K562 (cell line): ENCODE results near the gene SAE1. TPM values are rescaled to one million over a fixed set of nuclear protein-coding genes. Genes with fewer than 3 reads are reported as not detected.

ENCODE experiments used
- BRF1 ChIP-seq: IDR thresholded peaks from 3 replicates; pipeline ENCODE4 v1.6.1; 2011; ENCODE audit warnings: borderline replicate concordance, mild to moderate bottlenecking; ENCODE audit not compliant: insufficient read length; ENCODE audit errors: extremely low read depth
- CBFA2T3 ChIP-seq: fragments of 450-650 bp; IDR thresholded peaks from 2 replicates; pipeline ENCODE4 v1.6.1; 2017
- CHD2 ChIP-seq: IDR thresholded peaks from 2 replicates; pipeline ENCODE4 v1.6.1; 2011; ENCODE audit warnings: low read depth, low read length
- ESRRB ChIP-seq: fragments of 250-450 bp; sonication (Bioruptor Pico); IDR thresholded peaks from 2 replicates; pipeline ENCODE4 v1.5.0; 2020; ENCODE audit warnings: mild to moderate bottlenecking, moderate library complexity, borderline replicate concordance
- FOXJ2 ChIP-seq: fragments of 200-800 bp; sonication (Bioruptor generic); IDR thresholded peaks from 2 replicates; pipeline ENCODE4 v1.6.1; 2016; ENCODE audit warnings: missing genetic modification characterization, missing compliant biosample characterization
- HCFC1 ChIP-seq: IDR thresholded peaks from 2 replicates; pipeline ENCODE4 v1.6.1; 2012; ENCODE audit warnings: low read depth, low read length, improper control_type of control experiment
- HOXB6 ChIP-seq: fragments of 250-450 bp; sonication (Bioruptor Pico); IDR thresholded peaks from 2 replicates; pipeline ENCODE4 v1.5.1; 2022; ENCODE audit warnings: mild to moderate bottlenecking, borderline replicate concordance
- MCM5 ChIP-seq: fragments of 450-650 bp; IDR thresholded peaks from 2 replicates; pipeline ENCODE4 v1.6.1; 2016; ENCODE audit warnings: low read depth
- MED1 ChIP-seq: sonication (generic); formaldehyde crosslinking; IDR thresholded peaks from 2 replicates; pipeline ENCODE4 v1.8.1; 2023; ENCODE audit warnings: missing genetic modification reagents, borderline replicate concordance
- MYNN ChIP-seq, 2 experiments: sonication (generic); formaldehyde crosslinking in 1 of 2; IDR thresholded peaks; 2 replicates each; pipeline versions ENCODE4 v1.5.0 to v1.6.1; 2016 to 2020; ENCODE audit warnings: antibody characterized with exemption in 1 of 2, missing genetic modification reagents in 1 of 2
- NCOR1 ChIP-seq: fragments of 450-650 bp; IDR thresholded peaks from 2 replicates; pipeline ENCODE4 v1.6.1; 2016; ENCODE audit warnings: mild to moderate bottlenecking, moderate library complexity
- PTRF ChIP-seq: fragments of 450-650 bp; IDR thresholded peaks from 2 replicates; pipeline ENCODE4 v1.6.1; 2016; ENCODE audit warnings: mild to moderate bottlenecking, missing genetic modification characterization, missing compliant biosample characterization
- RCOR1 ChIP-seq, 2 experiments: IDR thresholded peaks; 2 replicates each; pipeline ENCODE4 v1.6.1; 2012; ENCODE audit warnings: low read depth in 2 of 2, low read length in 2 of 2, borderline replicate concordance in 1 of 2, improper control_type of control experiment in 1 of 2
- SP2 ChIP-seq: IDR thresholded peaks from 2 replicates; pipeline ENCODE4 v1.6.1; 2011; ENCODE audit warnings: mild to moderate bottlenecking, low read depth, low read length, moderate library complexity; ENCODE audit not compliant: poor library complexity, severe bottlenecking; ENCODE audit errors: extremely low read depth
- TEAD1 ChIP-seq, 2 experiments: fragments of 450-650 bp in 1 of 2; sonication (generic) in 1 of 2; formaldehyde crosslinking; IDR thresholded peaks; 2 replicates each; pipeline versions ENCODE4 v1.4.0 to v1.8.0; 2020 to 2022; ENCODE audit warnings: mild to moderate bottlenecking in 2 of 2, missing genetic modification reagents in 1 of 2
- ZNF224 ChIP-seq: sonication (generic); formaldehyde crosslinking; IDR thresholded peaks from 2 replicates; pipeline ENCODE4 v1.8.0; 2022; ENCODE audit warnings: mild to moderate bottlenecking, missing genetic modification reagents
- ZNF23 ChIP-seq: fragments of 250-450 bp; sonication (Bioruptor Pico); IDR thresholded peaks from 2 replicates; pipeline ENCODE4 v1.4.0; 2020; ENCODE audit warnings: mild to moderate bottlenecking
- ZNF589 ChIP-seq: fragments of 200-800 bp; sonication (Bioruptor generic); IDR thresholded peaks from 2 replicates; pipeline ENCODE4 v1.6.1; 2016; ENCODE audit warnings: low read depth, missing genetic modification characterization, missing compliant biosample characterization
- polyA plus RNA-seq, 8 experiments: library from polyadenylated mRNA; depleted of rRNA in 4 of 8; stranded (reverse) in 5 of 8; unstranded in 3 of 8; fragments of >200 nt; fragmentation: Nextera tagmentation in 2 of 8; fragmentation: Illumina TruSeq in 1 of 8; extraction: Ambion mirVana in 2 of 8; extraction: Trizol in 1 of 8; gene quantifications; 2 replicates each; pipeline versions ENCODE4 v1.2.1 to v1.2.3, GENCODE V29; 2011 to 2014; ENCODE audit warnings: inconsistent platforms in 1 of 8, missing spikeins in 1 of 8
- total RNA-seq, 7 experiments: library from RNA; depleted of rRNA in 6 of 7; stranded (reverse); fragments of >200 nt in 6 of 7; fragmentation: Illumina TruSeq in 2 of 7; extraction: Trizol in 2 of 7; gene quantifications; 2 replicates each; pipeline versions ENCODE4 v1.2.1 to v1.2.3, GENCODE V29; 2011 to 2021; ENCODE audit warnings: low replicate concordance in 1 of 7
- TF ChIP-seq, protein P1 (sequence below): sonication (generic); formaldehyde crosslinking; IDR thresholded peaks from 2 replicates; pipeline ENCODE4 v1.8.0; 2022; ENCODE audit warnings: mild to moderate bottlenecking, missing genetic modification reagents, borderline replicate concordance
- TF ChIP-seq, protein P2 (sequence below): fragments of 250-450 bp; sonication (Bioruptor Pico); IDR thresholded peaks from 2 replicates; pipeline ENCODE4 v1.5.0; 2021; ENCODE audit warnings: mild to moderate bottlenecking, moderate library complexity
- TF ChIP-seq, protein P3 (sequence below): fragments of 450-650 bp; formaldehyde crosslinking; conservative IDR thresholded peaks from 2 replicates; pipeline ENCODE4 v1.4.0; 2022; ENCODE audit warnings: mild to moderate bottlenecking, missing genetic modification characterization

SAE1 gene
- total and polyA plus RNA-seq, 9 of the 15 experiments (the other 6 are each of a cell fraction or from before 2014, with no cell fraction given) = 82.8 to 299 (median 217) TPM

DNA sequence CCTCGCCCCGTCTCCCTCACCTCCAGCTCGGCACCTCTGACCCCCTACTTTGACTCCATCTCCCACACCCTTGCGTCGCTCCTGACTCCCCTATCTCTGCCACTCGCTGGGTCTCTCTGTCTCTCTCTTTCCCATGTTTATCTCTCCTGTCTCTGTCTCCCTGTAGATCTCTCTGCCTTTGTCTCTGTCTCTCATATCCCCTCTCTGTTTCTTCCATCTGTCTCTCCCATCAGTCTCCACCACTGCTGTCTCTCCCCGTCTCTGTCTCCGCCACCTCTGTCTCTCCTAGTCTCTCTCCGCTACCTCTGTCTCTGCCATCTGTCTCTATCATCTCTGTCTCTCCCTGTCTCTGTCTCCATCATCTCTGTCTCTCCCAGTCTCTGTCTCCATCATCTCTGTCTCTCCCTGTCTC, 112.7 kb downstream of the SAE1 start (continued):
- TF ChIP-seq FOXJ2 (tag) (no peak), CHD2 (no peak), SP2 (no peak), HOXB6 (CRISPR knock-in tag) (no peak), MYNN (IDR thresholded peaks at IDR 0.05) (no peak), MYNN (CRISPR knock-in tag; IDR thresholded peaks at IDR 0.05) (no peak), ESRRB (CRISPR knock-in tag) (no peak), BRF1 (no peak), ZNF224 (CRISPR knock-in tag) (no peak), CBFA2T3 (peak; percentile 19; the same call in 1 of the 2 replicates), MCM5 (no peak), RCOR1 (IDR thresholded peaks at IDR 0.05; ENCODE audit: borderline replicate concordance in 1 of 2, low read depth in 2 of 2, low read length in 2 of 2) (no peak), ZNF589 (CRISPR knock-in tag) (no peak), ZNF23 (CRISPR knock-in tag) (no peak), MED1 (CRISPR knock-in tag) (no peak), TEAD1 (CRISPR knock-in tag; IDR thresholded peaks at IDR 0.05) (peak in 1 of 2 experiments; percentile 34; a peak in 1 of 4 replicates), HCFC1 (no peak), PTRF (tag) (no peak), NCOR1 (peak; percentile 19; the same call in 1 of the 2 replicates)
- TF ChIP-seq, protein P1, sequence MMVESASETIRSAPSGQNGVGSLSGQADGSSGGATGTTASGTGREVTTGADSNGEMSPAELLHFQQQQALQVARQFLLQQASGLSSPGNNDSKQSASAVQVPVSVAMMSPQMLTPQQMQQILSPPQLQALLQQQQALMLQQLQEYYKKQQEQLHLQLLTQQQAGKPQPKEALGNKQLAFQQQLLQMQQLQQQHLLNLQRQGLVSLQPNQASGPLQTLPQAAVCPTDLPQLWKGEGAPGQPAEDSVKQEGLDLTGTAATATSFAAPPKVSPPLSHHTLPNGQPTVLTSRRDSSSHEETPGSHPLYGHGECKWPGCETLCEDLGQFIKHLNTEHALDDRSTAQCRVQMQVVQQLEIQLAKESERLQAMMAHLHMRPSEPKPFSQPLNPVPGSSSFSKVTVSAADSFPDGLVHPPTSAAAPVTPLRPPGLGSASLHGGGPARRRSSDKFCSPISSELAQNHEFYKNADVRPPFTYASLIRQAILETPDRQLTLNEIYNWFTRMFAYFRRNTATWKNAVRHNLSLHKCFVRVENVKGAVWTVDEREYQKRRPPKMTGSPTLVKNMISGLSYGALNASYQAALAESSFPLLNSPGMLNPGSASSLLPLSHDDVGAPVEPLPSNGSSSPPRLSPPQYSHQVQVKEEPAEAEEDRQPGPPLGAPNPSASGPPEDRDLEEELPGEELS (CRISPR knock-in tag) = no peak
- TF ChIP-seq, protein P2, sequence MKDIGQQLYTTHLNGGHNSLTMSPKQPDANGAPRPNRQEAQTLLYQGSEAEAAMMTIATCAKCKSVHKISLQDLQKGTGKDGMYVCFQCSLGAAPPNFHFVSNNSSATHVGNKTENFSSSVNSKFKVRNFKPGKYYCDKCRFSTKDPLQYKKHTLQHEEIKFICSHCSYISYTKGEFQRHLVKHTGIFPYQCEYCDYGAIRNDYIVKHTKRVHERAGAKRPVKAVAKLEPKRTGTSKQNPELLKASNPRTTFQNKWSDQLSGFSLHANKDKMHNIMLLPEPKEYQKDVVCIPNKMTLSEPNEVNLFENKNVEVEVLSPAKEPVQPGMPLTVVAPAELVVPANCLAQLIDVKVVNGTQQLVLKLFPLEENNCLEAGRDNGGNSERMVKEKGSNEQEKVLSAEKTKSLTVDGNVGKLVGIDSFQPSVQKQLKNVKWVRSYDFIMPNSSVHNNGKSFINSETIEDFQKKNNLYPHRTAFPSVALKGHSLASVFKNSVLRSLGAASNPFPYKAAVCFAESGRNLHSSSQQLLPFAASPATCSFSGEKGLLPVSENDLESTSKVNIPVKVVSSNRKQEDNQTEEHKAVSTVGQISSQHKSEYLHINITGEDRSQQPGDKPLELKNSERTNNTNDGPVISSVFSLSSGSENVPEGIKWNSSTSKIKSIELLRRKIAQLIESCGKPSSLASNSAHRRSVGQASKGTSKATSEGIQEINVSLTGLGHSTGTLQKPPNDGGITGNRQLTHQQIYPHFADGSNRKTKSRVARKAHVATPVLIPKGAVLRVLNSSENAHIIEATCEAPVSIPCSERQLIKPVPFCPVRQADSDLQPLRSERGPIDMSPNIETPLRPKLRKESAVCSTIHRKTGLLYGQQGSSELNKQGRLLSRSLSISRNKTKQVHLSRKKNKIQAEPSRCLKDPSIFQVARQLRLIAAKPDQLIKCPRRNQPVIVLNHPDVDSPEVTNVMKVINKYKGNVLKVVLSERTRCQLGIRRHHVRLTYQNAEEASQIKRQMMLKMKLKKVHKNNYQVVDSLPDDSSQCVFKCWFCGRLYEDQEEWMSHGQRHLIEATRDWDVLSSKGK (CRISPR knock-in tag) = no peak
- TF ChIP-seq, protein P3, sequence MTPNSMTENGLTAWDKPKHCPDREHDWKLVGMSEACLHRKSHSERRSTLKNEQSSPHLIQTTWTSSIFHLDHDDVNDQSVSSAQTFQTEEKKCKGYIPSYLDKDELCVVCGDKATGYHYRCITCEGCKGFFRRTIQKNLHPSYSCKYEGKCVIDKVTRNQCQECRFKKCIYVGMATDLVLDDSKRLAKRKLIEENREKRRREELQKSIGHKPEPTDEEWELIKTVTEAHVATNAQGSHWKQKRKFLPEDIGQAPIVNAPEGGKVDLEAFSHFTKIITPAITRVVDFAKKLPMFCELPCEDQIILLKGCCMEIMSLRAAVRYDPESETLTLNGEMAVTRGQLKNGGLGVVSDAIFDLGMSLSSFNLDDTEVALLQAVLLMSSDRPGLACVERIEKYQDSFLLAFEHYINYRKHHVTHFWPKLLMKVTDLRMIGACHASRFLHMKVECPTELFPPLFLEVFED = peak; percentile 99
